Endothelial cell of hepatic sinusoid (primary cell): ENCODE data around the gene NUB1.

Source experiments
- in situ Hi-C: cut with HindIII; loops from 2 replicates; pipeline ENCODE4 v1.10.0; 2017; ENCODE audit warnings: low sequenced_read_pairs

Gene NUB1

DNA sequence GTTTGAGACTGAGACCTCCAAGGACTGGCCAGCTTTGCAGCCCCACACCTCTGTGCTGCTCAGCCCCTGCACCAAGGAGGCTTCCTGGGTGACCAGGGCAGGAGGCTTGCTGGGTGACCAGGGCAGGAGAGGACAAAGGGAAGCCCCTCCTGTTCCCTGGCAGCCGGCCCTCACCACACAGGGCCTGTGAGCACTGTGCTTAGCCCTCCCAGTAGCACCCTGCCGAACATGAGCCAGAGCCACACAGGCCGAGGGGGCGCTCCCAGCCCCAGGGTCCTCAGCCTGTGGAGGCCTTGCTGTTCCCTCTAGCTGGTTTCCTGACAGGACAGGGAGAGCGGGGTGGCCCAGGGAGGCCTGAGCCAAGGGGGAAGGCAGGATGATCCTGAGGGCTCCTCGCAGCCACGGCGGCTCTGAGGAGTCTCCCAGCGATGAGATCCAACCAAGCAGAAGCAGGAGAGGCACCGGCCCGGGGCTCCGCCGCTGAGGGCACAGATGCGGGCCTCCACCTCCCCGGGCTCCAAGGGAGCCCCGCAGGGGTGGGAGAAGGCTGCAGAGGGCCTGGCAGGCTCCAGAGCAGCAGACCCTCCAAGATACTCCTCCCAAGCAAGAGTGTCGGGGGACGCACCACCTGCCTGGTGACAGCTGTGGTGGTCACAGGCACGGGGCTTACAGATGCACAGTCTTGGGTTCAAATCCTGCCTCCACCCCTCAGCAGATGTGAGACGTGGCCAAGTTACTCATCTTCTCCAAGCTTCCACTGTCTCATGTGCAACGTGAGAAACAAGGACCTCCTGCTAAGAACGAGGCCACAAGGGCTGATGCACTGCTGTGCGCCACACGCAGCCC is 45.8 kb downstream of the NUB1 start:
- in situ Hi-C loops, result no loop called here

DNA sequence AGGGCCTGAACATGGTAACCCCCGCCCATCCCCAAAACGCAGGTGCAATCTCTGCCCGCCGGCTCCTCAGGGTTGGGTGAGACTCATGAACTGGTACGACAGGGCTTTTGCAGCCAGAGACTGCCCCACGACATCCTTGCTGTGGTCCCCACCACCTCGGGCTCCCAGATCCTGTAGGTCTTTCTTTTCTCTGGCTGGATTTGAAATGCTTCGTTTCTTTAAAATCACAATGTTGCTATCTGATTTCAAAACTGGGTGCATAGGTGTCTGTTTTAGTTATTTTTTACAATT is 46.3 kb downstream of the NUB1 start:
- in situ Hi-C loops, result no loop called here

DNA sequence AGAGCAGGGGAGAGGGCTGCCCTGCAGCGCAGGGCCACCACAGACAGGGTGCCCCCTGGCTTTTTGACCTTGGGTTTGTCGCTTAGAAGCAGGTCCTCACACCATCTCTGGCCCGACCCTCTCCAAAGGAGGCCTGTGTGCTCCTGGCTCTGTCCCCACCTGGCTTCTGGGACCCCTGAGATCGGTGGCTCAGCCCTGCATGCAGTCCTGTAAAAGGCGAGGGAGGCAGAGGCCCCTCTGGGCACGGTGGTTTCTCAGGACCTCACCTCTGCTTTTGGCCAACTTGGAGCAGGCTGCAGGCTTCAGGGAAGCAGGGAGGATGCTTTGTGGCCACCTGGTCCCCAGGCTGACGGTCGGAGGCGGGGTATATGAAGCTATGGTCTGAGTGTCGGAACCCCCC is 46.8 kb downstream of the NUB1 start:
- in situ Hi-C loops, result no loop called here

DNA sequence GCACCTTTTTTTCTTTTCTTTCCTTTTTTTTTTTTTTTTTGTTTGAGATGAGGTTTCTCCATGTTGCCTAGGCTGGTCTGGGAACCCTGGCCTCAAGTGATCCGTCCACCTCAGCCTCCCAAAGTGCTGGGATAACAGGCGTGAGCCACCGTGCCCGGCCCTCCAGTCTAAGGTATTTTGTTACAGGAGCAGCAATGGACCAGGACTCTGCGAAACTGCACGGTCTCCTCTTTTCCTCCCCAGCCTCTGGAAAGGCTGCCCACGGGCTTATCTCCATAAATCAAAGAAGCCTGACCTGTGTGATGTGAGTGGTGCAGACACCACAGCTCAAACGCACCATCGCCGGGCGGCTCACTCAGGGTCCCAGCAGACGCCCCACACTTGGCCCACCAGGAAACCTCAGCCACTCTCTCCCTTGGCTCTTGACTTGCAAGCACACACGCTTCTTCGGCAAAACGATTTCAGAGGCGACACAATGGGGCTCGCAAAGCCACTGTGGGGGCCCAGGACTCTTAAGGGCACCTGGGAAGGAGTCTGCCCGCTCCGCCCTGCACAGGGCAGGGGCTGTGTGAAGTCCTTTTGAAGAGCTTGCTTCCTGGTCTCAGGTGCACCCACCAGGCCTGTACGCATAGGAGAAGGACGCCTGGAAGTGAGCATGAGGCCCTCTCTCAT is 47.6 kb downstream of the NUB1 start:
- in situ Hi-C loops, result no loop called here

DNA sequence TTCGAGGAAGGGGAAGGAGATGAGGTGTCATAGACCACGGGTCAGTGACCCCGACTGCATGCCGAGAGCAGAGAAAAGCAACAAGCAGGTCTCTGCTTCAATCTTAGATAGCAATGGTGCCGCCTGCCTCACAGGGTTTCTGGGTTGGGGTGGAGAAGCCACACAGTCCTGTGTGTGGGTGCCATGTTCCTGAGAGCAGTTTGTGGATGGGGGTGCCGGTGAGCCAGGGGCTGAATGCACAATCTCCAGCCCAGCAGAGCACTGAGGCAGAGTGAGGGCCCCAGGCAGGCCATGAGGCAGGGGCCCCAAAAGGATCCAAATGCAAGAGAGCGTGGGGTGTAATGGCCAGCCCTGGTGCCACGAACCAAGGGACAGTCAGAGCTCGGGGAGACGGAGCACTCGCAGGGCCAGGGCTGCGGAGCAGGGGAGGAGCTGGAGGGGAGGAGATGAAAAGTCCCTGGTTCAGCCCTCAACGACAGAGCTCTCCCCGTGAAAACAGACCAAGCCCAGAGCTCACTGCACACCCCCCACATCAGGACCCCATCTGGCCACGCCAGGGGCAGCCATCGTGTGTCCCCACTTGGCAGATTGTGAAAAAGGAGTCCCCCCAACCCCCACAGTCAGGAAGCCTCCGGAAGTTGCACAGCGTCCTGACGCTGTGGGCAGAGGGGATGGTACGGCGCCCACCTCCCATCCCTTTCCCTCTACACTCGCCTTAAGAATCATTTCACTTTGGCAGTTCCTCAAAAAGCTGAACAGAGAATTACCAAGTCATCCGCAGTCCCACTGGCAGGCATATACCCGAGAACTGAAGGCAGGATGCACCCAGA is 48.4 kb downstream of the NUB1 start:
- in situ Hi-C loops, result no loop called here

DNA sequence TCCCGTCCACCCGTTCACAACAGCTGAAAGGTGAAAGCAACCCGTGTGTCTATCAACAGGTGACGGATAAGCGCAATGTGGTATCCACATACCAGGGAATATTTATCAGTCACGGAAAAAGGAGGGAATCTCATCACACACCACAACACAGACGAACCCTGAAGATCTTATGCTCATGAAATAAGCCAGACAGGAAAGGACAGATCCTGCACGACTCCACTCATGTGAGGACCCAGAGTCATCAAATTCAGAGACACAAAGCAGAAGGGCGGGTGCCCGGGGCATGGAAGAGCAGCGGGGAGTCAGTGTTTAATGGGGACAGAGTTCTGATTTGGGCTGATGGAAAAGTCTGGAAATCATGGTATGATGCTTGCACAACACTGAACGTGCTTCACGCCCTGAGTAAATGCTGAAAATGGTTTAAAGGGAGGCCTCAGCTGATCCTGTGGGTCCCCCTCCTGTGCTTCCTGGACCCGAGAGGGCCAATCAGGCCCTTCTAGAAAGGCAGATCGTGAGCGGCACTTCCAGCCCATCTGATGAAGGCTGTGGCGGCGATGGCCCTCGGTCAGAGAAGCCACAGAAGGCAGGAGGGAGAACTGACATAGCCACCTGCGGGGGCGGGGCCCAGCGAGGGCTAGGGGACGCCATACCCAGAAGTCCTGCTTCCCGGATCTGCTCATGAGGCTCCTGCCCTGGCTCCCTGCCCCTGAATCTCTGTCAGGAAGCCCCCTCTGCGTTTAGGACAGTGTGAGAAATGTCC is 49.2 kb downstream of the NUB1 start:
- in situ Hi-C loops, result no loop called here

DNA sequence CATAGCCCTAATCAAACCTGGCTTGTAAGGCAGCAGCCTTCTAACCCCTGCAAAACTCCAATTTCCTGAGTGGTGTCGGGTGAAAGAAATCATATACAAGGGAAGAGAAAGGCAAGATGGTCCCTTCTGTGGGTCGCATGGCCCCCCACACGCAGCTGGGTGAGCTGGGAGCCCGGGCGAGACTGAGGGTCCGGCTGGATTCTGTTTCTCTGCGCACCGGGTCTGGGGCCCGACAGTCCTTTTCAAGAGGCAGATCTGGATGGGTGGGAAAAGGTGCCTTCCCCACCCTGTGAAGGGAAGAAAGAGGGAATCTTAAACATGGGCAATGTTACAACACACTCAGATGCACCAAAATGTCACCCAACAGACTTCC is 49.7 kb downstream of the NUB1 start:
- in situ Hi-C loops, result no loop called here

DNA sequence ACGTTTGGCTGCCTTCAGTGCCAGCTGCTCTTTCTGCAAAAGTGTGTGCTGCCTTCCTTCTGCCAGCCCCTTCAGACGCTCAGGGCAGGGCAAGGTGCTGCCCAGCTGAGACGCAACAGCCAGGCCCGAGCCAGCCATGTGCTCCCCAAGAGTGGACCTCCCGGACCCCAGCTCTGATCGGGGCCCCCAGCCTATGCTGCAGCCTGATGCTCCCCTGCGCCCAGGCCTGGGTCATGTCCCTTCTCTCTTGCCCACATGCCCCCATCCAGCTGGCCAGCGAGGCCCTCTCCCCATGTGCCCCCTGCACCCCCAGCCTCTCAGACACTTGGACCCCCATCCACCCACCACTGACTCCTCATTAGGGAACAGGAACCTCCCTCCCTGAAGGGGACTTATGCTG is 50.4 kb downstream of the NUB1 start:
- in situ Hi-C loops, result no loop called here

DNA sequence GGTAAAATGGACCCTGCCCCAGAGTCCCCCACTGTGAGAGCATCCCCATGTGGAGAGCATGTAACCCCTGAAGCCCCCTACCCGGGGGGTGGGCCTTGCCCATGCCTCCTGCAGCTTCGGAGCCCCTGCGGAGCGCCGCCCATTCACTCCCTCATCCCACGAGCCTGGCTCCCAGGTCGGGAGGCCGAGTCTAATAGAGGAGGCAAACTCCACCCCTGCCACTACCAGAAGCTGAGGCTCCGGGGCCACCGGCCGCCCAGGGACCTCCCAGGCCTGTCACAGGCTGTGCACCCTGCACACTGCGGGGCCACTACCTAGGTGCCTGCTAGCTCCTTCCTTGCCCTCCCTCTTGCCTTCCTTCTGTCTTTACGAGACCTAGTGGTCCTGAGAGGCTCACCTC is 50.8 kb downstream of the NUB1 start:
- in situ Hi-C loops, result no loop called here

DNA sequence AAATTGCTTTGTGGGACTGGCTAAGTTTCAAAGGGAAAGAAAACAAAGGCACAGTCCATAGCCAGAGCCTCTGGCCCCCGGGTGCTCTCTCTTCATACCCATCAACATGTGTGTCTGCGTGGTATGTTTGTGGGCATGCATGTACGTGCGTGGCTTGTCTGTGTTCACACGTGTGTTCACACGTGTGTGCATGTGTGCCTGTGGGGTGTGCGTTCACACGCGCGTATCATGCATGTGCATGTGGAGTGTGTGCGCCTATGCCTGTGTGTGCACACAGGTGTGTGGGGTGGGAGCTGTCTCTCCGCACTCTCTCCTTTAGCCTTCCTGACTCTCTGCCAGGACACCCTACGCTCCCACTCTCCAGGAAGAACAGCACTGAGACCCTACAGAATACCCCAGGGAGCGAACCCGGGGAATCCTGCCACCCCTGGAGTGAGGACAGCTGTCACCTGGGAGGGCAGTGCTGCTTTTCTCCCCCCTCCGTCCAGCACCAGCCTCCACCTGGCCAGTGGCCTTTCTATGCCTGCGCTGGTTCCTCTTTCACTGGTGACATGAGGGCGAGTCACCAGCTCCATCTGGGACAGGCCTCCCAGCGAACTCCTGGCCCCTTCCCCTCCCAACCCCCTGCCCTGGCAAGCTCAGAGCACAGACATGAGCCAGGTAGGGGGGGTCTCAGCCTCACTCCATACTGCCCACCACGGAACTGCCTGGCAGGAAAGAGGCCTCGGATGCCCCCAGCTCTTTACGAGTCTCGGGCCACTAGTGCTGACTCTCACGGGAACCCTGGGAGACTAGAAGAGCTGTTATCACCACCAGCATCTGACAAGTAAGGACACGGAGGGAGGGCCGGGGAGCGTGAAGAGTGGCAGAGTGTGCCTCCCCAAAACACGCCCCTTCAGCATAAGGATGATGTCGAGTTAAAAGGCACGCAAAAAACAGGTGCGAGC is 51.7 kb downstream of the NUB1 start:
- in situ Hi-C loops, result no loop called here

DNA sequence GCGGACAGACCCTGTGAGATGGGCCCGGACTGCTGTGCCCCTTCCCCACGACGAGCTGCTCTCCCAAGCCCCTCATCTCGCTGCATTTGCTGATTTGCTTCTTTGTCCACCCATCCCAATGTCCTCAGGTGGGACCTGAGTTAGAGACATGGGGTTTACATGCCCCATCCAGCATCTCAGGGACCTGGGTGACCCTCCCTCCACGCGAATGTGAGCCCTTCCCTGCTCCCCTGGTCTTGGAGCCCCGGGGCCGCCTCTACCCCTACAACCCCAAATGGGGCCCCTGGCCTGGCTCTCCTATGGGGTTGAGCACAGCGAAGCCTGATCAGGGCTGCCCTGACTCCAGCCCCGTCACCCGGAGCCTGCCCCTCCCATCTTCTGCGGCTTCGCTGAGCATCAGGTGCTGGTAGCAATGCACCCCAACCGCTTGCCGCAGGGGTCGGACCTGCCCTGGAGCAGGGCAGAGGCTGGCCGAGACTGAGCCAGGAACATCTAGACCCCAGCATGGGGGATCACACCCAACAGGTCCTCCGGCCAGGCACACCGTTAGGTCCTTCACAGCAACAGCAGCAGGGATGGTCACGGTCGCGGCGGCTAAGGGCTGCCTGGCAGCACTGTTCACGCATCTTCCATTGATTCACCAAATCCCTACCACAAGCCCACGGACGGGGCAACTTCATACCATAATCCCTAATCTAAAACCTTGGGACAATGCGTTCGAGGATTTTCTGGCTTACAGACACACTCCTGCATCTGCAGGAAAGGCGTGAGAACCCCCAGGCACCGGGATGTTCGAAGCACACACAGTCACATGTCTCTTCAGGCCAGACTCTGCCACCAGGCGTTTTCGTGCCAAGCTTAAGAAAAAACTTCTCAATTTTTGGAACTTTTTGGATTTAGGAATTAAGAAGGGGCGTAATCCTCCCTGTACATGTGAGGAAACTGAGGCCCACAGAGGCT is 52.7 kb downstream of the NUB1 start:
- in situ Hi-C loops, result no loop called here

DNA sequence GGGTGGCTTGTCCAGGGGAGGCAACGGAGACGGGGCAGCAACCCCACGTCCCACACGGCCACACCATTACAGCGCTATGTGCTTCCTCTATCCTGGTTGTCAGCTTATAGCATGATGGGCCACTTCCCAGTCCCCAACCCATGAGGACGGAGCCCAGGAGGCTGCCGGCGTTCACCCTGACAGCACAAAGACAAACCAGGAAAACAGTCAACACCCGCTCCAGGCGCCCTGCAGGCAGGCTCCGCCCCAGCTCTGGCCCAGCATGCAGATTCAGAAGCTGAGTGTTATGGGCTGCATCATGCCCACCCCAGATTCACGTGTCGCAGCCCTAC is 53.4 kb downstream of the NUB1 start:
- in situ Hi-C loops, result no loop called here

DNA sequence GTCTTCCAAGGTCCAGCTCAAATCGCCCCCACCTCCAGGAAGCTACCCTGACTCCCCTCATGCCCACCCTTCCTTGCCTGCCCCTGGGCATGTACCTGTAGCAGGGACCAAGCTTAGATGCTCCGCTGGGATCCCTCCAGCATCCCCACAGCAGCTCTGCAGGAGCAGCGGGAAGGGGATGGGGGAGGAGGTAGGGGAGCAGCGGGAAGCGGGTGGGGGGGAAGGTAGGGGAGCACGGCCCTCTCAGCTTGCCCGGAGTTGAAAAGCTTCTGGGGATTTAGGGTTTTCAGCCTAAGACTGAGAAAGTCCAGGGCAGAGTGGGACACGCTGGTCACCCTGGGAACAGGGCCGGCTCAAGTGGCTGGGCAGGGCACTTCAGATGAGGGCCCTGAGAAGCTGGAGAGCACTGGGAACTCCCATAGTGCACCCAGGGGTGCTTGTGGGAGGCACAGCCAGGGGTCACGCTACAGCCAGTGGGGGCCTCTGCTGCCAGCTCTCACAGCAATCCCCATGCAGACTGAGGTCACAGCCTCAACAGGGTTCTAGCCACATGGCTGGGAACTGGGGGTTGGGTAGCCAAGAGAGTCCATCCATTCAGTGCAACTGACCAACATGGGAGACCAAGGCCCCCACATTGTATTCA is 54.8 kb downstream of the NUB1 start:
- in situ Hi-C loops, result no loop called here

DNA sequence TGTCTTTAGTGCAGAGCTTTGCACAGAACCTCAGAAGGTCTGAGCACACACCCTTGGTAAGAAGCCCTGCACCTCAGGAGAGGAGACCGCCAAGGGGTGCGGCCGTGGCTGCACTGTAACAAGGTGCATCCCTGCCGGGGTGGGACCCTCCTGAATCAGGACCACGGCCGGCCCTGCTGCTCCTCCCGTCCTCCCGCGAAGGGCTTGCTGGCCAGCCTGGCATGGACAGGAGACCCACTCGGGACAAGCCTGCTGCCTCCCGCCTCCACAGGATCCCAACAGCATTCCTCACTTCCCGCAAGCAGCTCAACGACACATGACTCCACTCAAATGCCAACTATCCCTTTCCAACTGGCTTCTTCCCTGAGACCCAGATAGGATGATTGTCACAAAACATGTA is 55.4 kb downstream of the NUB1 start:
- in situ Hi-C loops, result no loop called here

DNA sequence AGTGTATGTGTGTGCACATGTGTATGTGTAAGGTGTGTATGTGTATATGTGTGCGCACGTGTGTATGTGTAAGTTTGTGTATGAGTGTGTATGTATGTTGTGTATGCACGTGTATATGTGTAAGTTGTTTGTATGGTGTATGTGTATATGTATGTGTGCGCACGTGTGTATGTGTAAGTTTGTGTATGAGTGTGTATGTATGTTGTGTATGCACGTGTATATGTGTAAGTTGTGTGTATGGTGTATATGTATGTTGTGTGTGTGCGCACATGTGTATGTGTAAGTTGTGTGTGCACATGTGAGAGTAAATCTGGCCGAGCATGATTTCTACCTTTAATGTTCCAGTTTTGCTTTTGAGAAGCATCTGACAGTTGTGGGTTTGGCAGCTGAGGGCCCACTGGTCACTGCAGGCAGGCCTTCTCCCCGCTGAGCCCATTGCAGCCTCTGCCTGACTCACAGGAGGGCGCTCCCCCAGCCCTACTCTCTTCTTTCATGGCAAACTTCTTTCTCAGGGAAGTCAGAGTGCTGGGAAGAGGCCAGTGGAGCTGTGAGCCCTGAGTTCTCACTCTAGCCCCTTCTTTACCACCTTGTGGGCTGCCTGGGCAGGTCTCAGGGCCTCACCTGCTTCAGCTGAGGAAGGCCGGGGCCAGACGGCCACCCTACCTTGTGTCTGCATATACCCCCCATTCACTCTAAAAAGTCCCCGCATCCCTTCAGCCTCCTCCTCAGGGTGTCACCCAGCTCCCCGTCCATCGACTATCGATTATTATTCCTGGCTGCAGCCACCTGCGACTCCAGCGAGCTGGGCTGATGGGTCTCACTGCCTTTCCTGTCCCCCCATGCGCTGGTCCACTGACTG is 57.1 kb downstream of the NUB1 start:
- in situ Hi-C loops, result no loop called here

DNA sequence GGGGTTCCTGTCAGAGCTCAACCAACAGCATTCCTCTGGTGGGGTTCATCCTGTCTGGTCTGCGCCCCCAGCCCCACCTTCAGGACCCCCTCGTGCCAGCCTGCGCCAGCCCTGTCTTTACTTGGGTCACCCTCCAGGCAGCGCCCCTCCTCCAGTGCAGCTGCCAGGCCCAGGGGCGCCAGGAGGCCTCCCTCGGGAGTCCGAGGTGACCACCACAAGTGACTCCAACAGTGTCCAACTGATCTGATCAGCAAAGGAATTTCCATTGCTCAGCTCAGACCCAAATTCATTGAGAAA is 57.6 kb downstream of the NUB1 start:
- in situ Hi-C loops, result no loop called here

DNA sequence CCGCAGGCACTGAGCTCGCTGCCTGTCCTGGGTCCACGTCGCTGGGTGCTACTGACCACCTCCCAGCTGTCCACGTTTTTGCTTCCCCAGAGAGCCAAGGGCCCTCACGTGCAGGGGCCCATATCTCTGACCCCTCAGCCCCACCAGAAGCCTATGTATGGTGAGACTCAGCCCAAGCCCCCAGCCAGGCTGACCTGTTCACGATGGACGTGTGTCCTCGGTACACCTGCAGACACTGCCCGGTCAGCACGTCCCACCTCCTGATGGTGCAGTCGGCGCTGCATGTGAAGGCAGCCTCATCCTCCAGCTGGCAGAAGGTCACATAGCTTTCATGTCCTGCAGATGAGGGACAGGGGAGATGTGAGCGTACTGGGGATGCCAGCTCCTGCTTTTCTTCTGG is 58.3 kb downstream of the NUB1 start:
- in situ Hi-C loops, result no loop called here
